CD4-positive, alpha-beta T cell treated with Interleukin-17A for 1 hour (primary cell): ENCODE data around the gene RETN.

Source experiments
- DNase-seq: peaks from one replicate; pipeline ENCODE4 v3.0.0-alpha.2; 2020

Gene RETN

GRCh38 chr19:7668842-7669241 is at the start of gene RETN:
RETN (plus strand) TSS chr19:7669049; CDS start chr19:7669327, 278 bp downstream.
- DNase-seq, result no peak

DNA sequence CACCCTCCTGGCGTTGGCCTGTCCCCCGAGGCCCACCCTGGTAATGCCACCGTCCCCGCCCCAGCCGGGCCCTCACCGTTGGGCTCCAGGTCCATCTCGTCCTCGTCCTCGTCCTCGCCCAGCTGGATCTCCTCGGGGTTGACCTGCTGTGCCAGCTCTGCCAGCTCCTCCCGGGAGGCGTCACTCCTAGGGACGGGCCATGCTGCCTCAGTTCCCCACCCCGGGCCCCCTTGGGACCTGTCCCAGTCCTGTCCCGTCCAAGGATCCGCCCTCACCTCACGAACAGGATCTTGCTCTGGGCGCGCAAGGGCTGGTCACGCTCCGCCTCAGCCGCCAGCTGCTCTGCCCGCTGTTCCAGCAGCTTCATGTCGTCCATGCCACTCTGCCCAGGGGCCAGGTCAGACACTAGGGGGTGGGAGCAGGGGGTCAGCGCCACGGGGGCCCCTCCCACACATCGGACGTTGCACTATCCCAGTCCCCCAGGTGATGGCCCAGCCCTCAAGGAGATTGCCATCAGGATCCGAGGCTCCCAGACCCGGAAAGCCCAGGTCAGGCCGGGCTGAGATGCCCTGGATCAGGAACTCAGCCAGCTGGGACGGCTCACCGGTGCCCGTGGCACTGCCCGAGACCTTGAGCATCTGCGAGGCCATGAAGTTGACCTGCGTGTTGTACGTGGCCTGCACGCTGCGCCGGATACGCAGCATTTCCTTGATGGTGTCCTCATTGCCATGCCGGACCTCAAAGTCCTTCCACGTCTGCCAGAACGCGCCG is 49.0 kb upstream of the RETN start:
- DNase-seq, result no peak

- no peak for DNase-seq
Measured at GRCh38 chr19:7620442-7621412, 48.1 kb upstream of the RETN start.

DNA sequence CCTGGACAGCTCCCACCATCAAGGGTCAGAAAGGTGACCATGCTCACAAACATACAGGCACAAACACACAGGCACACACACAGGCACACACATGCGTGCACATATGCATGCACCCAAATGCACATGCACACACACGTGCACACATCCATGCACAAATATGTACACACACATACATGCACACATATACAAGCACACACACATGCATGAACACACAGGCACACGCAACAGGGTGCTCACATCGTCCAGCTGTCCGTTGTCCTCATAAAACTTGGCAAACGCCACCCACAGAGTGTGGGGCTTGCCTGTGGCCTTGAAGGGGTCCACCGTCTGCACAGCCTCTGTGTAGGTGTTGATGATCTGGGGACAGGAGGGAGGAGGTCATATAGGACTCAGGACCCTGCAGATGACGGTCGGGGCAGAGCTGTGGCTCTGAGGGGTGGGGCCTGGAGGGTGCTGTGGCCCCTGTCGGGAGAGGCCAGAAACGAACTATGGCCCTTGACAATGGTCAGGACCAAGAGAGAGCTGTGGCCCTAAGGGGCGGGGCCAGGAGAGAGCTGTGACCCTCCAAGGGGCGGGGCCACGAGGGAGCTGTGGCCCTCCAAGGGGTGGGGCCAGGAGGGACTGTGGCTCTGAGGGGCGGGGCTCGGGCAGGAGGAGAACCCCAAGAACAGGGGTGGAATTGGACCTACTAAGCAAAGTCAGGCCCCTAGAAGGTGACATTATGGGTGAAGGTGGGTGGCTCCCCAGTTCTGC is 45.7 kb upstream of the RETN start:
- DNase-seq, result no peak

DNA sequence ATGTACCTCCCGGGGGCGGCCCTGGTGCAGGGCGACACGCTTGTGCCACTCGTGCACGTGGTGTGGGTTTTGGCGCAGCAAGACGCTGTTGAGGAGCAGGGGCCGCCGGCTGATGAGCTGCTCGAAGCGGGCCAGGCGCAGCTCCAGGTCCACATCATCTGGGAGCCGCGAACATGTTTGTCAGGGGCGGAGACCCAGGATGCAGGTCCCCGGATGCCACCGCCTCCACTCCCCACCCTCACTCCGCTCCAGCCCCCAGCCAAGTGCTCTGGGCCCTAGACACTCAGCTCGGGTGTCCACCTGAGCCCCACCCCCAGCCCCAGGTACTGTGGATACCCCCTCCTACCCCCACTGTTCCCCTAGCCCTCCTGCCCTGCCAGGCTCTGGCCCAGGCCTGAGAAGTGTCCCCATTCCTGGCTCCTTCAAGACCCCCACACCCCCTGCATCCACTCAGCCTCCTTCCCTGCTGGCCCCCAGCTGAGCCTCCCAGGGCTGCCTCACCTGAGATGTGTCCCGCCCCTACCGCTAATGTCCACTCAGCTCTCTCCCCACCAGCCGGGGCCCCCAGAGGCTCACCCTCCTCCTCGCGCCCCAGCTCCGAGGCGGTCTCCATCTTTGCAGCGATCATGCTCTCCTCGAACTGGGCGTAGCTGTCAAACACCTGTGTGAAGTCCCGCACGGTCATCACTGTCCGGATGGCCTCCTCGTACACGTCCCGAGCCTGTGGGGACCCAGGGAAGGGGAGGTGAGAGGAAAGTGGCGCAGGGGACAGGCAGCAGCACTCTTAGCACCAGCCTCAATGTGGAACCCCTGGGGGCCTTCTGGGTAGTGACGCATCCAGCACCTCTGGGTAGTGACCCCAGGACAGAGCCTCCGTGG is 44.9 kb upstream of the RETN start:
- DNase-seq, result no peak

DNA sequence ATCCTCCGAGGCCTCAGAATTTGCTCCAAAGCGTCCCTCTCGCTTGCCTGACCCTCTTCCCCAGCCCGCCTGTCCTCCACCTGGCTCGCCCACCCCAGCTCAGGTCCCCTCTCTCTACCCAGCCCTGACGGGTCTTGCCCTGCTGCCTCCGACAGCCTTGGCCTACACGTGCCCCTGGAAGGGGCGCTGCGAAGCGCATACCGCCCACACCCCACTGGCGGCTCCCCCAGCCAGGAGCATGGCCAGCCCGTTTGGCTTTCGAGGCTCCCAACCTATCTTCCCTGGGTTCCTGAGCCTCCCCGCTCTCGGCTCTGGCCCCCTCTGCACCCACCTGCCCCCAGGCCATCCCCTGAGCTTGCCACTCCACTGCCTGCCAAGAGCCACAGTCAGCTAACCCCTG is 44.0 kb upstream of the RETN start:
- no peak for DNase-seq

DNA sequence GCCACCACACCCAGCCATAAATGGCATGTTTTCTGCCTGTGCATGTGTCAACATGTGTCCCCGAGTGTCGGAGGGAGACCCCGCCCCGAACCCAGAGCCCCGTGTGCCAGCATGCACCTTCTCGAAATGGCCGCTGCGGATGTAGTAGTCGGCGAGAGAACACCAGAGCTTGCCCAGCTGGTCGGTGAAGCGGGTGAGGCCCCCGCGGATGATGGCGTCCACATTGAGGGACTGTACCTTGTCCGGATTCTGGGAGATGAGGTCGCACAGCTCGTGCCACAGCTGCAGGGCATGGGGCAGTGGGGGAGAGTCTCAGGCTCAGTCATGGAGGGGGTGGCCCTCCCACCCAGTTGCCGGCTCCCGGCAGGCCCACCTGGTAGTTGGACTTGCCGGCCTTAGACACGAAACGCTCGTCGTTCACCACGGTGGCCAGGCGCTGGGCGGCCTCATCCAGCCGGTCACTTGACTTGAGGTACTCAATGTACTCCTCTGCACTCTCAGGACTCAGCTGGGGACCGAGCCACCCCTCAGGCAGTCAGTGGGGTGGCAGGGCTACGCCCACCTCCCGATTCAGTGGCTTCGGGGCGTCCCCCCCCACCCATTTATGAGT is 43.0 kb upstream of the RETN start:
- DNase-seq, result no peak

DNA sequence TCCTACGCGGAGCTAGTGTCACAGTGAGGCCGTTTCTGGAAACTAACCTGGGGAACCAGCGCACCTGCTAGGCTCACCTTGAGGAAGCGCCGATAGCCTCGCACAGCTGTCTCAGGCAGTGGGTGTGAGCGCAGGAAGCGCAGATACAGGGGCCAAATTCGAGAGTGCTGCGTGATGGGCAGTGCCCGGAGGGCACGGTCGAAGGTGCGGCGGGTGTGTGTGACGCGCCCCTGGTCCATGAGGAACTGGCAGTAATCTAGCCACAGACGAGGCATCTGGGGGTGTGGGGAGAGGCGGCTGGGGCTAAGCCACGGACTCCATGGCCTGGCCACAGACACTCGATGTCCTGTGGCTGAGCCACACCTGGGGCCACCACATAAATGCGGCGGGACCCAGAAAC is 41.7 kb upstream of the RETN start:
- no peak for DNase-seq

DNA sequence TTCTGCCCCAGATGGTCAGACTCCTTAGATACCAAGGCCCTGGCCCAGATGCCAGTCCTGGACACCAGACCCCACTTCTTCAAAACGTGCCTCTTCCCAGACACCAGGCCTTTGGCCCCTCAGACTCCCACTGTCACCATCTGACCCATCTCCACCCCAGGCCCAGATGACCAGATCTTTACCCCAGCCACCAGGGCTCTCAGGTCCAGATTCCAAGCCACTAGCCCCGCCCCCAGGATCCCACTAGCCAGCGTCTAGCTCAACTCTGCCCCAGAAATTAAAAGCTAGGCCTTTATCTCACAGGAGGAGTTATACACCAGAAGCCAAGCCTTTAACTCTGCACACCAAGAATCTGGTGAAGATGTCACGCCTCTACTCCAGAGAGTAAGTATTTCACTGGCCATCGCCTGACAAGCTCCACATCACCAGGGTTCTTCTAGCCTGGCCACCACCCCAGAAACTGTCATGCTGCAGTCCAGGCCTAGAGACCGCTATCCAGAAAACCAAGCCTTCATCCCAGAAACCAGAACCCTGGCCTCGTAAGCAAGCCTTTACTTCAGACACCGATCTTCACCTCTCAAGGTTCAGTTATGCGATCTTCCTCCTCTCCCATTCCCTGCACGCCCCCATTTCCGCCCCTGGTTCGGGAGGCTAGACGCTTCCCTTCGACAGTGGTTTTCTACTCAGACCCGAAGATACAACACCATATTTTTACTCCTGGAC is 40.1 kb upstream of the RETN start:
- DNase-seq, result no peak

GRCh38 chr19:7629347-7630054 is 39.3 kb upstream of the RETN start, which contains the start of the genes PET100 and XAB2:
PET100 (plus strand) TSS chr19:7629793; CDS start chr19:7629834, 41 bp downstream.
XAB2 (minus strand) TSS chr19:7629545; CDS start chr19:7629527, 18 bp downstream.
- DNase-seq, result peak; percentile 99

- DNase-seq, result no peak
Measured at GRCh38 chr19:7631577-7631976, 37.3 kb upstream of the RETN start.

- no peak for DNase-seq
Measured at GRCh38 chr19:7632340-7633203, 36.3 kb upstream of the RETN start.

DNA sequence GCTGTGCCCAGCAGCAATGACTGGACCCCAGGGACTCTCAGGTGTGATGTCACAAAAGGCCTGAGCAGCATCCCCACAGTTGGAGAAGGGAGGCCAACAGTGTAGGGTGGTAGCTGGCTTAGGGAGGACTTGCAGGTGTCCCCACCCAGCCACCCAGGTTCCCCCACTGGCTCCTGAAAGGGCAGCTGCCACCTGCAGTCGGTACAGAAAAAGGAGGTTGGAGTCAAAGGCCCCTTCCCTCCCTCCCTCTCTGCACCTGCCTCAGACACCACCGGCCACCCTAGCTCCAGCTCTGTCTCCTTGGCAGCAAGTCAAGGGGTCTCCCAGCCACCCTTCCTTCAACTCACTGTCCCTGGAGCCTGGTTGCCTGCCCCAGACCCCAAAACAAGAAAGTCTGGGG is 35.2 kb upstream of the RETN start, which contains the start of gene PCP2:
PCP2 (minus strand) TSS at position 22 of the 400 bp plus-strand sequence. CDS start 262 bp downstream, outside the sequence.
- DNase-seq, result no peak

DNA sequence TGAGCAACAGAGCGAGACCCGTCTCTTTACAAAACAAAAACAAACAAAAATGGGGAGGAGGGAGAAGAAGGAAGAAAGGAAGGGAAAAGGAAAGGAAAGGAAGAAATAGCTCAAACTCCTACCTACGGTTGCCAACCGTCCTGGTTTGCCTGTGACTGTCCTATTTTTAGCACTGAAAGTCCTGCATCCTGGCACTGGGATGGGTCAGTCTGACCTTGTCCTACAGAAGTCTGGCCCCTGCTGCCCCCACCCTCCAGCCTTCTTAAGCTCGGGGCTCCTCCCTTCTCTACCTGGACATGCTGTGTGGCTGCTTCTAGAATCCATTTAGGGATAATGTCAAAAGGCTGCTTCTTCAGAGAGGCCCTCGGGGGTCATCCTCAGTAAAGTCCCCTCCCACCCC is 33.2 kb upstream of the RETN start:
- DNase-seq, result no peak

DNA sequence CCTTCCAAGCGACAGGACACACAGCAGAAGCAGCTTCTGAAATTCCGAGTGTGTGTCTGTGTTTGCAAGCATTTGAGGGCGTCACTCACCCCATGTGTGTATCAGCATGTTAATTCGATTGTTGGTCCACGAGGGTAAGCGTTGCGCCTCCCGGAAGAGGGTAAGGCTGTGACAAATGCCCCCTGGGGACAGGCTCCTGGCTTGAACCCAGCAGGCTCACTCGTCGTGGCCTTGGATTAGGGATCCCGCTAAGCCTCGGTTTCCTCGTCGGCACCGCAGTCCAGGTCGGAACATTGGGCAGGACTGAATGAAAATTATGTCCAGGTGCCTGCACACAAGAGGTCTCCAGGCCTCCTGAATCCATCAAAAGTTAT is 32.5 kb upstream of the RETN start:
- no peak for DNase-seq

DNA sequence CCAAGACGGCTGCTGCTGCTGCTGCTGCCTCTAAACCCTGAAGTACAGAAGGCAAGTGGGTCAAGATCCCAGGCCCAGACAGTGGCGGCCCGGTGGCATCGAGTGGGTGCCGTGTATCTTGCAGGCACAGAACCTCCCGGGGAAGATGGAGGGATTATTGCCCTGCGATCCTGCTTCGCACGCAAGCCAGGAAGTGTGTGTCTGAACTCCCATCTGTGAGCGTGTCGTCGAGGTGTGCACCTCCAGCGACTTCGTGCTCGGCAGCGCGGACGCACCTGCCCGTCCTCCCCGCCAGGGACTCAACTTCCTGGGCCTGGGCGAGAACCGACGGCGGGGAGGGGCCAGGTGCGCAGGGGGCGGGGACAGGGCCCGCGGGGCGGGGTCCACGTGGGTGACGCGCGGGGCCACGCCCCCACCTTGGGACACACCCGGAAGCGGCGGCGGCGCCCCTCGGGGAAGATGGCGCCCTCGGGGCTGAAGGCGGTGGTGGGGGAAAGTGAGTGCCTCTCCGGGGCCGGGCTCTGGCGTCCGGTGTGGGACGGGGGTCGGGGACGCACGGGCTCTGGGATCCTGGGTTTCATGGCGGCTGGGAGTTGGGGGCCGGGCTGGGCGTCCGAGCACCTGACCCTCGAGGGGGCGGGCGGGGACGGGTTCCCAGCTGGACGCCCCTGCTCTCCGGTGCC is 32.0 kb upstream of the RETN start, which contains the start of gene STXBP2:
STXBP2 (plus strand) TSS at position 420 of the 683 bp plus-strand sequence; CDS start at position 460, 40 bp downstream.
- DNase-seq, result peak; percentile 95

GRCh38 chr19:7637374-7638256 is 31.2 kb upstream of the RETN start:
- DNase-seq, result peak; percentile 27
